ENCODE data around the gene OSBP2. TPM values are rescaled to one million over a fixed set of nuclear protein-coding genes. Genes with fewer than 3 reads are reported as not detected.
A peak's percentile ranks its signal among the peaks of the same experiment; 100 is the strongest.

The OSBP2 gene
- total RNA-seq, 4 donors from 2014 or later = 0.60 to 7.5 (median 4.3) TPM

DNA sequence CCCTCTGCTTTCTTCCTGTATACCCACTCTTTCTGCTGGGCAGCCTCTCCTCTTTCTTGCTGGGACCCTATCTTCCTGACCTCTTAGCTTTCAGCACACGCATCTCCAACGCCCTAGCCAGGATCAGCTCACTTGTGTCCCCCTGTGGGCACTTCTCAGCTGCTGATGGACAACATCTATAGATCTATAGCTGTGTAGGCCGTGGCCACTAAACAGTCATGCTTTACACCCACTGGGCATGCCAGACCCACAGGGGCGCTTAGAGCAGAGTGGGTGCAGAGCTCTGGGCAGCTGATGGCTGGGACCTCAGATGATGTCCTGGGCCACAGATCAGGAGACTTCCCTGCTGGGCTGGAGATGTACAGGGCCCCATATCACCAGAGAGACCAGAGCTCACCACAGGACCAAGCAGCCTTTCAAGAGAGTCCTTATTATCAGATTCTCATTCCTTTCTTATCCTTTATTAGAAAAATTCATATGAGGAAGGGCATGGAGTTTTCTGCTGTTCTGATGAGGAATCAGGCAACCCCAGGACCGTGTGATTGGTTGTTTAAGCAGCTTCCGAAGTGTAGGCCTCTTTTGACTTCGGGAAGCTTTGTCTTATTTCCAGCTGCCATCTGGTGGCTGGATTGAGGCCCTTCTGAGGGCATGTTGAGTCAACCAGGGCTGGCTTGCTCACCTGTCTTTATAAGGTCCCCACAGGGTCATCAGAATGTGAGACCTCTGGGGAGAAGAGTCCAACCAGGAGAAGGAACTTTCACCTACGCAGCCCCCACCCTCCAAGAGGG is 60.5 kb downstream of the OSBP2 start:
- no peaks in the 10 kb centered on the region for H3K9me3 ChIP-seq
- peak; percentile 70 for DNase-seq
- 54 to 83% methylated on average over 2 to 8 of the region's 8 CpGs for WGBS, 2 donors (ENCODE audit: low coverage in 1 of 2)
- in situ Hi-C loops (cut with MboI; ENCODE audit: low pct_ligation_motif_present in 1 of 4, low pct_unique_long_range_greater_than_20kb in 1 of 4, low sequenced_read_pairs in 3 of 4) = loop anchor here (5.0 to 10.0 kb wide), 3 partner anchors 118 to 130 kb away; partner anchors contain the start of gene SLC35E4 (in 1 of the 4)
- TF ChIP-seq, protein P1, sequence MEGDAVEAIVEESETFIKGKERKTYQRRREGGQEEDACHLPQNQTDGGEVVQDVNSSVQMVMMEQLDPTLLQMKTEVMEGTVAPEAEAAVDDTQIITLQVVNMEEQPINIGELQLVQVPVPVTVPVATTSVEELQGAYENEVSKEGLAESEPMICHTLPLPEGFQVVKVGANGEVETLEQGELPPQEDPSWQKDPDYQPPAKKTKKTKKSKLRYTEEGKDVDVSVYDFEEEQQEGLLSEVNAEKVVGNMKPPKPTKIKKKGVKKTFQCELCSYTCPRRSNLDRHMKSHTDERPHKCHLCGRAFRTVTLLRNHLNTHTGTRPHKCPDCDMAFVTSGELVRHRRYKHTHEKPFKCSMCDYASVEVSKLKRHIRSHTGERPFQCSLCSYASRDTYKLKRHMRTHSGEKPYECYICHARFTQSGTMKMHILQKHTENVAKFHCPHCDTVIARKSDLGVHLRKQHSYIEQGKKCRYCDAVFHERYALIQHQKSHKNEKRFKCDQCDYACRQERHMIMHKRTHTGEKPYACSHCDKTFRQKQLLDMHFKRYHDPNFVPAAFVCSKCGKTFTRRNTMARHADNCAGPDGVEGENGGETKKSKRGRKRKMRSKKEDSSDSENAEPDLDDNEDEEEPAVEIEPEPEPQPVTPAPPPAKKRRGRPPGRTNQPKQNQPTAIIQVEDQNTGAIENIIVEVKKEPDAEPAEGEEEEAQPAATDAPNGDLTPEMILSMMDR (IDR thresholded peaks at IDR 0.05) = peak; percentile 64 to 83 (median 67)
- TF ChIP-seq EP300 (IDR thresholded peaks at IDR 0.05; ENCODE audit: low read depth) = no peak
- H3K36me3 ChIP-seq = no peaks in the 10 kb centered on the region
- H3K4me3 ChIP-seq = no peak overlapping the region
- H3K27me3 ChIP-seq = no peaks in the 10 kb centered on the region
- no peak overlapping the region for H3K27ac ChIP-seq
- H3K4me1 ChIP-seq = no peaks in the 10 kb centered on the region
- intact Hi-C loops (cut with DNase I; ENCODE audit: low total_unique reads) = loop anchor here (1.0 kb wide), 1 partner anchor 121 kb away; no protein-coding TSS in a partner anchor

- no peaks in the 10 kb centered on the region for H3K36me3 ChIP-seq
Observed at GRCh38 chr22:30755759-30756124, 61.1 kb downstream of the OSBP2 start.

DNA sequence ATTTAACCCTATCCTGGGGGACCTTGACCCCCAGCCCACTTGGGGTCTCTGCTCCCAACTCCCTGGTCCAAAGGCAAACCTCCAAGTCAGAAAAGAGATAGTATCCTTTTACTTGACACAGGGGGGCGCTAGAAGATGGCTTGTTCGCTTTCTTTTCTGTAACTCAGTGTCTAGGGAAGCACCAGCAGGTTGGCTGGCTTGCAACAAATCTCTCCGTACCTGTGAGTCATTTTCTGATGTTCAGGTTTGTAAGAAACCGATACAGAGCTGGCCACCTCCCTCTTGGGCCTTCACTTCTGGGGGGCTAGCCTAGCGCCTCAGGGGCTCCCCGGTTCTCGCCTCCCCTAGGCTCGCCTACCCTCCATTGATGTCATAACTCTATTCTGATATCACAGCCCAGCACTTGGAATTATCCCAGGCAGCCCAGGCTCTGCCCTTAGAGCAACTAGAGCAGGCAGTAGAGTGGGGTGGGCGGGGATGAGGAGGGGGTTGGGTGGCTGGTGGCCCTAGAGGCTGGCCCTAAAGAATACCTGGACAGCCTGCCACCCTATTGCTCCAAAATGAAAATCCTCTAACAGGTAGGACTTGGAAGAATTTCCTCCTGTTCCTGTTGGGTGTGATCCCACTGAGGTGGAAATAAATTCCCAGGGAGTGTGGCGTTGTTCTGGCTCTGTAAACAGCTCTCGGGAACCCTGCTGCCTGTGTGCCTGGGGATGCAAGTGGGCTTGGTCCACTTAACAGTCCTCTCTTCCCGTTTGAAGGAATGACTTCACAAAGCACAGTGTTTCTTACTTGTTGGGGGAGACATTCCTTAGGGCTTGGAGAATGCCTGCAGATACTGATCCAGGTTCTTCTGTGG is 69.4 kb downstream of the OSBP2 start:
- 44 to 72% methylated on average over 2 to 12 of the region's 12 CpGs for WGBS, 2 donors (ENCODE audit: low coverage in 1 of 2)
- Histone ChIP-seq H3K4me3 (no peak overlapping the region), H3K9me3 (no peaks in the 10 kb centered on the region), H3K36me3 (no peaks in the 10 kb centered on the region), H3K4me1 (peaks cover 0 to 12% (median 5%) of the 10 kb centered on the region in 4 donors), H3K27ac (no peak overlapping the region), H3K27me3 (no peaks in the 10 kb centered on the region)
- TF ChIP-seq, protein P1 (IDR thresholded peaks at IDR 0.05) = peak; percentile 43 to 72 (median 57)
- TF ChIP-seq POLR2A (IDR thresholded peaks at IDR 0.05) = no peak
- DNase-seq = peak; percentile 45
- intact Hi-C loops (cut with DNase I; ENCODE audit: low total_unique reads) (loop anchor here (10.0 kb wide), 1 partner anchor 141 kb away; no protein-coding TSS in a partner anchor), in situ Hi-C loops (cut with MboI; ENCODE audit: low pct_ligation_motif_present in 1 of 4, low pct_unique_long_range_greater_than_20kb in 1 of 4, low sequenced_read_pairs in 3 of 4) (no loop called here)

More at GRCh38 chr22:30755759-30756124, 61.1 kb downstream of the OSBP2 start:
- Histone ChIP-seq H3K4me1 (no peaks in the 10 kb centered on the region), H3K9me3 (no peaks in the 10 kb centered on the region), H3K4me3 (no peak overlapping the region), H3K27ac (no peak overlapping the region), H3K27me3 (no peaks in the 10 kb centered on the region)
- TF ChIP-seq POLR2A (IDR thresholded peaks at IDR 0.05) = no peak
- no peak for TF ChIP-seq EP300 (IDR thresholded peaks at IDR 0.05; ENCODE audit: low read depth)
- no peak for TF ChIP-seq POLR2AphosphoS5 (IDR thresholded peaks at IDR 0.05)
- TF ChIP-seq, protein P1 (IDR thresholded peaks at IDR 0.05) = no peak
- no peak for DNase-seq
- in situ Hi-C loops (cut with MboI; ENCODE audit: low pct_ligation_motif_present in 1 of 4, low pct_unique_long_range_greater_than_20kb in 1 of 4, low sequenced_read_pairs in 3 of 4) (loop anchor here in 3 of 4 donors (5.0 to 10.0 kb wide), 2 partner anchors 123 to 131 kb away; no protein-coding TSS in a partner anchor), intact Hi-C loops (cut with DNase I; ENCODE audit: low total_unique reads) (loop anchor here (1.0 kb wide), 1 partner anchor 121 kb away; no protein-coding TSS in a partner anchor)
- 83 to 90% methylated on average over 2 to 7 of the region's 7 CpGs for WGBS, 2 donors (ENCODE audit: low coverage in 1 of 2)

GRCh38 chr22:30767661-30768060 is 73.0 kb downstream of the OSBP2 start:
- intact Hi-C loops (cut with DNase I; ENCODE audit: low total_unique reads) = loop anchor here (10.0 kb wide), 1 partner anchor 137 kb away; no protein-coding TSS in a partner anchor
- peak; percentile 47 for DNase-seq
- in situ Hi-C loops (cut with MboI; ENCODE audit: low pct_ligation_motif_present in 1 of 4, low pct_unique_long_range_greater_than_20kb in 1 of 4, low sequenced_read_pairs in 3 of 4) = no loop called here

More at GRCh38 chr22:30767661-30768060, 73.0 kb downstream of the OSBP2 start:
- 51% methylated on average over 6 of the region's 6 CpGs; no CpG with 5 or more reads in 1 of the 2 donors for WGBS, 2 donors (ENCODE audit: low coverage in 1 of 2)
- Histone ChIP-seq H3K27ac (no peak overlapping the region), H3K9me3 (no peaks in the 10 kb centered on the region), H3K4me1 (peaks cover 0 to 12% (median 5%) of the 10 kb centered on the region in 4 donors), H3K27me3 (no peaks in the 10 kb centered on the region), H3K4me3 (no peak overlapping the region), H3K36me3 (no peaks in the 10 kb centered on the region)
- TF ChIP-seq, protein P1 (IDR thresholded peaks at IDR 0.05) = no peak
- TF ChIP-seq POLR2A (IDR thresholded peaks at IDR 0.05) = no peak
- no peak for TF ChIP-seq POLR2AphosphoS5 (IDR thresholded peaks at IDR 0.05)
- no peak for TF ChIP-seq EP300 (IDR thresholded peaks at IDR 0.05; ENCODE audit: low read depth)
